DND-41 (cell line): ENCODE measurements around the gene CCR1.
A peak's percentile ranks its signal among the peaks of the same experiment; 100 is the strongest.

Source experiments
- ATAC-seq: fragments of 200-7000 bp; cut with Tn5 transposase; 3 replicates; pipeline ENCODE4 v1.9.1; 2021; ENCODE audit warnings: low read depth; ENCODE audit not compliant: insufficient read depth
- DNase-seq: peaks from one replicate; pipeline ENCODE4 v3.0.0-alpha.2; 2020
- H2AFZ ChIP-seq: 2 replicates; pipeline ENCODE4 v1.6.0; 2012; ENCODE audit warnings: low read depth, low read length
- H3K27ac ChIP-seq: 2 replicates; pipeline ENCODE4 v1.5.1; 2012; ENCODE audit warnings: low read length, inconsistent platforms
- H3K27me3 ChIP-seq: fragments of 200-600 bp; sonication (generic); 2 replicates; pipeline ENCODE4 v1.6.0; 2012; ENCODE audit warnings: low read length, mild to moderate bottlenecking, inconsistent platforms; ENCODE audit not compliant: insufficient read depth, poor library complexity
- H3K36me3 ChIP-seq: 2 replicates; pipeline ENCODE4 v1.5.1; 2012; ENCODE audit warnings: low read length, inconsistent platforms; ENCODE audit not compliant: insufficient read depth
- H3K4me1 ChIP-seq: 2 replicates; pipeline ENCODE4 v1.5.1; 2012; ENCODE audit warnings: mild to moderate bottlenecking, low read length; ENCODE audit not compliant: insufficient read depth
- H3K4me2 ChIP-seq: 2 replicates; pipeline ENCODE4 v1.6.0; 2012; ENCODE audit warnings: mild to moderate bottlenecking, moderate library complexity, low read length, inconsistent platforms; ENCODE audit not compliant: insufficient read depth
- H3K4me3 ChIP-seq, 2 experiments: fragments of 200-600 bp in 1 of 2; shearing (Covaris generic) in 1 of 2; 2 replicates each; pipeline ENCODE4 v1.5.1; 2012 to 2016; ENCODE audit warnings: inconsistent platforms in 2 of 2, low read length in 2 of 2, mild to moderate bottlenecking in 2 of 2, low read depth in 1 of 2, moderate library complexity in 1 of 2
- H3K79me2 ChIP-seq: 2 replicates; pipeline ENCODE4 v1.6.0; 2012; ENCODE audit warnings: low read length, inconsistent platforms; ENCODE audit not compliant: insufficient read depth
- H3K9ac ChIP-seq: 2 replicates; pipeline ENCODE4 v1.6.0; 2012; ENCODE audit warnings: low read depth, mild to moderate bottlenecking, inconsistent platforms, low read length, moderate library complexity
- H3K9me3 ChIP-seq: 2 replicates; pipeline ENCODE4 v1.5.1; 2012; ENCODE audit warnings: low read length, moderate library complexity, mild to moderate bottlenecking, inconsistent platforms; ENCODE audit not compliant: insufficient read depth, severe bottlenecking
- H4K20me1 ChIP-seq: 2 replicates; pipeline ENCODE4 v1.6.0; 2012; ENCODE audit warnings: low read length; ENCODE audit not compliant: insufficient read depth
- EZH2 ChIP-seq: IDR thresholded peaks from 3 replicates; pipeline ENCODE4 v1.6.1; 2012; ENCODE audit warnings: borderline replicate concordance, low read depth, mild to moderate bottlenecking, moderate library complexity, low read length, inconsistent platforms; ENCODE audit not compliant: severe bottlenecking
- TF ChIP-seq, protein P1 (sequence below): IDR thresholded peaks from 2 replicates; pipeline ENCODE4 v1.5.1; 2012; ENCODE audit warnings: borderline replicate concordance, low read length, moderate library complexity, mild to moderate bottlenecking; ENCODE audit not compliant: poor library complexity, severe bottlenecking; ENCODE audit errors: extremely low read depth

Gene CCR1

DNA sequence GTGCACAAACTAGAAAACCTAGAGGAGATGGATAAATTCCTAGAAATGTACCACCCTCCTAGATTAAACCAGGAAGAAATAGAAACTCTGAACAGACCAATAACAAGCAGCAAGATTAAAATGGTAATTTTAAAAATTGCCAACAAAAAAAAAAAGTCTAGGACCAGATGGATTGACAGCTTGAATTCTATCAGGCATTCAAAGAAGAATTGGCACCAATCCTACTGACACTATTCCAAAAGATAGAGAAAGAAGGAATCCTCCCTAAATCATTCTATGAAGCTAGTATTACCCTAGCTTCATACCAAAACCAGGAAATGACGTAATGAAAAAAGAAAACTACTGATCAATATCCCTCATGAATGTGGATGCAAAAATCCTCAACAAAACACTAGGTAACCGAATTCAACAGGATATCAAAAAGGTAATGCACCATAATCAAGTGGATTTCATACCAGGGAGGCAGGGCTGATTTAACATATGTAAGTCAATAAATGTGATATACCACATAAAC lies 10.1 kb upstream of the CCR1 start:
- Histone ChIP-seq H3K79me2 (no peaks in the 10 kb centered on the region), H3K4me2 (no peak overlapping the region), H3K36me3 (no peaks in the 10 kb centered on the region), H3K27me3 (no peaks in the 10 kb centered on the region), H3K4me1 (peaks cover 19% of the 10 kb centered on the region), H4K20me1 (no peaks in the 10 kb centered on the region), H3K27ac (no peak overlapping the region), H2AFZ (no peak overlapping the region), H3K9me3 (no peaks in the 10 kb centered on the region), H3K9ac (no peak overlapping the region), H3K4me3 (no peak overlapping the region)
- no peak for DNase-seq
- no peak for ATAC-seq
- TF ChIP-seq, protein P1, sequence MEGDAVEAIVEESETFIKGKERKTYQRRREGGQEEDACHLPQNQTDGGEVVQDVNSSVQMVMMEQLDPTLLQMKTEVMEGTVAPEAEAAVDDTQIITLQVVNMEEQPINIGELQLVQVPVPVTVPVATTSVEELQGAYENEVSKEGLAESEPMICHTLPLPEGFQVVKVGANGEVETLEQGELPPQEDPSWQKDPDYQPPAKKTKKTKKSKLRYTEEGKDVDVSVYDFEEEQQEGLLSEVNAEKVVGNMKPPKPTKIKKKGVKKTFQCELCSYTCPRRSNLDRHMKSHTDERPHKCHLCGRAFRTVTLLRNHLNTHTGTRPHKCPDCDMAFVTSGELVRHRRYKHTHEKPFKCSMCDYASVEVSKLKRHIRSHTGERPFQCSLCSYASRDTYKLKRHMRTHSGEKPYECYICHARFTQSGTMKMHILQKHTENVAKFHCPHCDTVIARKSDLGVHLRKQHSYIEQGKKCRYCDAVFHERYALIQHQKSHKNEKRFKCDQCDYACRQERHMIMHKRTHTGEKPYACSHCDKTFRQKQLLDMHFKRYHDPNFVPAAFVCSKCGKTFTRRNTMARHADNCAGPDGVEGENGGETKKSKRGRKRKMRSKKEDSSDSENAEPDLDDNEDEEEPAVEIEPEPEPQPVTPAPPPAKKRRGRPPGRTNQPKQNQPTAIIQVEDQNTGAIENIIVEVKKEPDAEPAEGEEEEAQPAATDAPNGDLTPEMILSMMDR = no peak
- TF ChIP-seq EZH2 = no peak

DNA sequence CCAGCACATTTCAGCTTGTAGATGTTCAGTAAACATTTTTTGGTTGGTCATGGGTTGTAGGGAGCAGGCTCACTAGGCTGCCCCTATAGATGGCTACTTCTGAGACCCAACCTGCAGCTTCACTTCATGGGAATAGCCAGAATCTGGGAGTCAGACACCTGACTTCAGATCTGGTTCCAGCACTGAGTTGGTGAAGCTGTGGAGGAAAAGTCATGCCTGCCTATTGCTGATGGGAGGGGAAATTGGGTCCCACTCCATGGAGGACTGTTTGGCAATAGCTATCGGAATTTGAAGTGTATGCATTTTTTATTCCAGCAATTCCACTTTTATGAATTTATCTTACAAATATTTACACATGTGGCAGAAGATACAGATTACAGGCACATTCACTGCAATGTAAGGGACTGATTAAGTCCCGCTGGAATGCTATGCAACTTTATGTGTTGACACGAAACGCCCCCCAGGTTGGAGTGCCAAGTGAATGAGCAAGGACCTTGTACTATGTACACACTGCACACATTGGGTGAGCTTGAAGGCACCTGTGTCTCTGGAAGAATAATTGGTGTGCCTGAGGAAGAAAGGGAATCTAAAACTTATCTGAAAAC lies 7.8 kb upstream of the CCR1 start:
- Histone ChIP-seq H3K4me1 (peaks cover 29% of the 10 kb centered on the region), H3K27me3 (no peaks in the 10 kb centered on the region), H3K79me2 (no peaks in the 10 kb centered on the region), H3K27ac (no peak overlapping the region), H4K20me1 (no peaks in the 10 kb centered on the region), H3K4me2 (no peak overlapping the region), H2AFZ (no peak overlapping the region), H3K9me3 (no peaks in the 10 kb centered on the region), H3K9ac (no peak overlapping the region), H3K36me3 (no peaks in the 10 kb centered on the region), H3K4me3 (no peak overlapping the region)
- TF ChIP-seq EZH2 = no peak
- TF ChIP-seq, protein P1 = no peak
- DNase-seq (no peak), ATAC-seq (no peak)

DNA sequence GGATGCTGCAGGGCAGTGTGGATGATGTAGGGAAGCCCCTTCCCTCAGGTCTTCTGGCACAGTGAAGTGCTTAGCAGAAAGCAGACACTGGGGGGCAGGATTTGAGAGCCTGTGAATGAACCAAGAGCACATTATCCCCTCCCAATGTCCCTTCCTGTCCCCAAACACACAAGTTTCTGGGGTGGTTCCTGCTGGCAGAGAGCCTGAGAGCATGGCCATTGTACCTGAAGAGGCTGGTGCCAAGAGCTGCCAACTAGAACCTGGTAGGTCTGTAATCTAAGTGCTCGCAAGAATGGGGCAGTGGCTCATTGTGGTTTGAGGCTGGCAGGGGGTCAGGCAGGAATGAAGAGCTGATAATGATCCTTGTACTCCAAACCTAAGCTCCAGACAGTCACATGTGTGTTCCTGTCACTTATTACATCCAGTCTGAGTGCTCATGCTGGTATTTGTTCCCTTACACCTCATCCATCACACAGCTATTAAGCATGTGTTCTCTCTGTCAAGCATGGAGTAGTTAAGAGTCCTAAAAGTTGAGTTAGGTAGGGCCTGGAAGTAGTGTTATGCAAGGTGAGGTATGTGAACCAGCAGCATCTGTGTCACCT lies 6.7 kb upstream of the CCR1 start:
- H3K36me3 ChIP-seq = no peaks in the 10 kb centered on the region
- ATAC-seq = peak; percentile 58; the same call in 2 of the 3 replicates
- no peak for TF ChIP-seq EZH2
- TF ChIP-seq, protein P1 = peak; percentile 73

More for the DNA sequence above, 6.7 kb upstream of the CCR1 start:
- peaks cover 29% of the 10 kb centered on the region for H3K4me1 ChIP-seq
- no peak overlapping the region for H3K9ac ChIP-seq
- no peak overlapping the region for H3K4me3 ChIP-seq
- H3K9me3 ChIP-seq = no peaks in the 10 kb centered on the region
- H3K4me2 ChIP-seq = no peak overlapping the region
- H4K20me1 ChIP-seq = no peaks in the 10 kb centered on the region
- H2AFZ ChIP-seq = no peak overlapping the region
- H3K79me2 ChIP-seq = no peaks in the 10 kb centered on the region
- H3K27ac ChIP-seq = peak overlapping the region; percentile 39; the same call in 1 of the 2 replicates
- peak; percentile 48 for DNase-seq
- H3K27me3 ChIP-seq = no peaks in the 10 kb centered on the region
